Suprapubic skin (tissue), 4 donors: Measurements from ENCODE around the gene SLC27A5. TPM values are rescaled to one million over a fixed set of nuclear protein-coding genes. Genes with fewer than 3 reads are reported as not detected.
"Not testable (repeated sequence)": the region's sequence is repeated elsewhere in the genome, so short reads cannot be mapped to it uniquely, and the experiment has no call there.

Source experiments
- DNase-seq, 2 donors: peaks; one replicate each; pipeline ENCODE4 v3.0.0-alpha.2; 2019; ENCODE audit warnings: low spot score in 2 of 2
- H3K27ac ChIP-seq: fragments of 200-600 bp; sonication (generic); one replicate; pipeline ENCODE4 v1.5.1; 2019
- H3K27me3 ChIP-seq: fragments of 200-600 bp; sonication (generic); one replicate; pipeline ENCODE4 v1.5.1; 2019
- H3K36me3 ChIP-seq: fragments of 200-600 bp; sonication (generic); one replicate; pipeline ENCODE4 v1.5.1; 2019
- H3K4me1 ChIP-seq: fragments of 200-600 bp; sonication (generic); one replicate; pipeline ENCODE4 v1.5.1; 2019
- H3K4me3 ChIP-seq: fragments of 200-600 bp; sonication (generic); one replicate; pipeline ENCODE4 v1.5.1; 2019; ENCODE audit warnings: mild to moderate bottlenecking
- H3K9me3 ChIP-seq: fragments of 200-600 bp; sonication (generic); one replicate; pipeline ENCODE4 v1.5.1; 2019
- CTCF ChIP-seq, 2 donors: fragments of 200-600 bp in 1 of 2; fragments of 450-650 bp in 1 of 2; sonication (generic) in 1 of 2; IDR thresholded peaks; one replicate each; pipeline ENCODE4 v1.5.1; 2016 to 2019; ENCODE audit warnings: antibody characterized with exemption in 2 of 2, mild to moderate bottlenecking in 1 of 2, moderate library complexity in 1 of 2
- EP300 ChIP-seq: sonication (generic); formaldehyde crosslinking; IDR thresholded peaks from one replicate; pipeline ENCODE4 v1.6.1; 2017; ENCODE audit warnings: antibody characterized with exemption
- POLR2A ChIP-seq, 2 donors: fragments of 450-650 bp; IDR thresholded peaks; one replicate each; pipeline ENCODE4 v1.6.1; 2017; ENCODE audit warnings: antibody characterized with exemption in 2 of 2, mild to moderate bottlenecking in 2 of 2, moderate library complexity in 2 of 2
- POLR2AphosphoS5 ChIP-seq, 3 donors: sonication (generic); formaldehyde crosslinking; IDR thresholded peaks; one replicate each; pipeline ENCODE4 v1.6.1; 2017; ENCODE audit warnings: antibody characterized with exemption in 3 of 3
- WGBS: methylation state at CpG from one replicate; pipeline ENCODE4 v1.1.5; 2018; 5-methylcytosine and 5-hydroxymethylcytosine counted together
- total RNA-seq, 4 donors: library from RNA; depleted of rRNA; stranded (reverse); fragments of >200 nt; gene quantifications; one replicate each; pipeline ENCODE4 v1.1.0, GENCODE V29; 2016

The SLC27A5 gene
- total RNA-seq, 4 donors from 2014 or later: 2.1 to 19.1 (median 10.7) TPM

GRCh38 chr19:58450856-58451357 lies 60.9 kb downstream of the SLC27A5 start:
- no peak for DNase-seq
- Histone ChIP-seq H3K4me3 (peak overlapping the region; percentile 95), H3K4me1 (peaks cover 13% of the 10 kb centered on the region), H3K27me3 (peaks cover 21% of the 10 kb centered on the region), H3K27ac (peak overlapping the region; percentile 78), H3K9me3 (no peaks in the 10 kb centered on the region), H3K36me3 (peaks cover 19% of the 10 kb centered on the region)
- WGBS: 2% methylated on average over 11 of the region's 11 CpGs
- TF ChIP-seq POLR2AphosphoS5 (IDR thresholded peaks at IDR 0.05) (no peak), CTCF (IDR thresholded peaks at IDR 0.05) (no peak), EP300 (no peak), POLR2A (IDR thresholded peaks at IDR 0.05) (no peak)

- not testable (repeated sequence) for DNase-seq, H3K9me3 ChIP-seq, H3K27ac ChIP-seq, H3K4me3 ChIP-seq
- Histone ChIP-seq H3K4me1 (peaks cover 13% of the 10 kb centered on the region), H3K36me3 (peaks cover 12% of the 10 kb centered on the region), H3K27me3 (peaks cover 28% of the 10 kb centered on the region)
- 63% methylated on average over 5 of the region's 5 CpGs for WGBS
Observed at GRCh38 chr19:58449980-58450379, 61.8 kb downstream of the SLC27A5 start.

GRCh38 chr19:58448860-58449259 lies 62.9 kb downstream of the SLC27A5 start:
- H3K4me1 ChIP-seq: peaks cover 13% of the 10 kb centered on the region
- H3K27ac ChIP-seq, H3K4me3 ChIP-seq, H3K36me3 ChIP-seq, DNase-seq, H3K9me3 ChIP-seq: not testable (repeated sequence)
- peaks cover 28% of the 10 kb centered on the region for H3K27me3 ChIP-seq
- 75% methylated on average over 3 of the region's 3 CpGs for WGBS

Other genes starting within 250 kb of the SLC27A5 start
- 10 to 100 TPM in 1 of 4 donors, 1 to 10 TPM in 3; 8.3 to 15.6 (median 8.7) TPM for gene ZNF8, start 233.0 kb downstream of the SLC27A5 start, total RNA-seq
- 10 to 100 TPM; 36.9 to 70.3 (median 42.1) TPM for gene ERVK3-1, start 206.6 kb downstream of the SLC27A5 start, total RNA-seq
- 1 to 10 TPM; 4.3 to 7.6 (median 5.6) TPM for gene ZSCAN22, start 185.0 kb downstream of the SLC27A5 start, total RNA-seq
- 10 to 100 TPM in 2 of 4 donors, 1 to 10 TPM in 2; 1.0 to 14.9 (median 8.1) TPM for gene A1BG, start 158.5 kb downstream of the SLC27A5 start, total RNA-seq
- 1 to 10 TPM; 2.4 to 4.8 (median 3.4) TPM for gene ZNF497, start 149.2 kb downstream of the SLC27A5 start, total RNA-seq
- gene ZNF837, start 131.0 kb downstream of the SLC27A5 start, total RNA-seq: 1 to 10 TPM; 2.6 to 6.2 (median 4.3) TPM
- gene RPS5, start 124.7 kb downstream of the SLC27A5 start, total RNA-seq: 1,000 to 10,000 TPM; 1,253 to 2,519 (median 2,306) TPM
- gene RNF225, start 116.3 kb downstream of the SLC27A5 start, total RNA-seq: 10 to 100 TPM in 2 of 4 donors, 1 to 10 TPM in 1, not detected in 1; 3.9 to 13.7 (median 13.6) TPM
- gene ZNF584, start 103.3 kb downstream of the SLC27A5 start, total RNA-seq: 10 to 100 TPM; 15.8 to 21.2 (median 17.4) TPM
- 1 to 10 TPM; 1.7 to 2.9 (median 2.3) TPM for gene ZNF132, start 71.8 kb downstream of the SLC27A5 start, total RNA-seq
- 10 to 100 TPM in 3 of 4 donors, 1 to 10 TPM in 1; 9.7 to 28.7 (median 13.8) TPM for gene ZNF324B, start 60.4 kb downstream of the SLC27A5 start, total RNA-seq
- gene ZNF324, start 44.9 kb downstream of the SLC27A5 start, total RNA-seq: 10 to 100 TPM; 20.3 to 41.5 (median 25.6) TPM
- 10 to 100 TPM; 19.8 to 38.8 (median 24.0) TPM for gene ZNF446, start 35.6 kb downstream of the SLC27A5 start, total RNA-seq
- gene ZBTB45, start 7.8 kb upstream of the SLC27A5 start, total RNA-seq: 10 to 100 TPM in 3 of 4 donors, 1 to 10 TPM in 1; 6.7 to 20.7 (median 15.8) TPM
- 100 to 1,000 TPM; 334 to 395 (median 360) TPM for gene TRIM28, start 32.1 kb upstream of the SLC27A5 start, total RNA-seq
- gene CHMP2A, start 43.1 kb upstream of the SLC27A5 start, total RNA-seq: 100 to 1,000 TPM in 3 of 4 donors, 10 to 100 TPM in 1; 96.1 to 120 (median 103) TPM
- gene UBE2M, start 46.6 kb upstream of the SLC27A5 start, total RNA-seq: 10 to 100 TPM; 16.4 to 31.5 (median 21.7) TPM
- 10 to 100 TPM; 29.0 to 53.2 (median 37.5) TPM for gene MZF1, start 61.3 kb upstream of the SLC27A5 start, total RNA-seq